ENCODE results near the gene MRO. TPM values are rescaled to one million over a fixed set of nuclear protein-coding genes. Genes with fewer than 3 reads are reported as not detected.

Gene MRO
- total RNA-seq, 2 donors from 2014 or later = 2.1 to 2.6 TPM

GRCh38 chr18:50792885-50793284 lies 26.9 kb downstream of the MRO start:
- no peak for DNase-seq (ENCODE audit: low spot score)
- Histone ChIP-seq H3K36me3 (no peaks in the 10 kb centered on the region), H3K4me1 (no peaks in the 10 kb centered on the region), H3K9me3 (no peaks in the 10 kb centered on the region), H3K27me3 (no peaks in the 10 kb centered on the region), H3K4me3 (no peak overlapping the region), H3K27ac (no peak overlapping the region)
- TF ChIP-seq CTCF (IDR thresholded peaks at IDR 0.05) = no peak

DNA sequence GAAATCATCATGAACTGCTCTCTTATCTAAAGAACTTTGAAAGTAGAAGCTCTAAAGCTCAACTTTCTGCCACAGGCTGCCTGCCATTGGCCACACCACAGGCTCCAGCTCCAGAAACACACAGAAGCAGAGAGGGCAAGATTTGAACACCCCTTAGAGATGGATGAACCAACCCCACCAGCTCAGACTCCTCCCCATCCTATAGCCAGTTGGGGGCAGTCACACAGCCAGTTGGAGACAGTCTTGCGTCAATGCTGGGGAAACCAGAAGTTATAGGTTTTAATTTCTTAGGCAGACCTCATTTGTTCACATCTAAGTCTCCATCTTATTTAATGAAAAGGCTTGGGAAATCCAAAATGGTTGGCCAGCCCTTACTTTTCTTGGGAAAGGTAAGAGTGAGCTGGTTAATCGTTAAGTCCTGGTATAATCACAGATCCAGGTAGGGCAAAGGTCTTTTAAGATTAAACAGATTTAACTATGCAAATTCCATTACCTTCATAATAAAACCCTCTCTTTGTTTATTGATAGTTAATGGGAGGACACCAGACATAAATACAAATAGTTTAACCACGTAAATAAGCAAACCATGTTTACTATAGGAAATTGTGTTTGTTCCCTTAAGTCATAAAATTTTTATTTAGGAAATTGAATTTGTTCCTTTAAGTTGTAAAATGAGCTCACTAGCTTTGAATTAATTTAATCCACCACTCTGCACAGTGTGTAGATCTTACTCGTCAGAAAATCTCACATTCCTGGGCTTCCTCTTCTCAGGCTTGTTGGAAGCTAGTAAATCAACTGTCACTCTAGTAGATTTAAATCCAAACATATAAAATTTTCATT lies 28.0 kb downstream of the MRO start:
- no peaks in the 10 kb centered on the region for H3K36me3 ChIP-seq
- DNase-seq (ENCODE audit: low spot score) = no peak

GRCh38 chr18:50790948-50791347 lies 28.9 kb downstream of the MRO start:
- Histone ChIP-seq H3K4me1 (no peaks in the 10 kb centered on the region), H3K4me3 (no peak overlapping the region), H3K36me3 (no peaks in the 10 kb centered on the region), H3K27me3 (no peaks in the 10 kb centered on the region), H3K9me3 (no peaks in the 10 kb centered on the region), H3K27ac (no peak overlapping the region)
- no peak for TF ChIP-seq CTCF (IDR thresholded peaks at IDR 0.05)
- no peak for DNase-seq (ENCODE audit: low spot score)

More for the DNA sequence above, 28.0 kb downstream of the MRO start:
- H3K4me1 ChIP-seq = no peaks in the 10 kb centered on the region
- no peak for TF ChIP-seq CTCF (IDR thresholded peaks at IDR 0.05)
- H3K27ac ChIP-seq = no peak overlapping the region
- no peak overlapping the region for H3K4me3 ChIP-seq
- no peaks in the 10 kb centered on the region for H3K9me3 ChIP-seq
- H3K27me3 ChIP-seq = no peaks in the 10 kb centered on the region

GRCh38 chr18:50790241-50790640 lies 29.6 kb downstream of the MRO start:
- Histone ChIP-seq H3K27me3 (no peaks in the 10 kb centered on the region), H3K9me3 (no peaks in the 10 kb centered on the region), H3K36me3 (no peaks in the 10 kb centered on the region), H3K4me1 (no peaks in the 10 kb centered on the region), H3K27ac (no peak overlapping the region), H3K4me3 (no peak overlapping the region)
- no peak for TF ChIP-seq CTCF (IDR thresholded peaks at IDR 0.05)
- DNase-seq (ENCODE audit: low spot score) = no peak

DNA sequence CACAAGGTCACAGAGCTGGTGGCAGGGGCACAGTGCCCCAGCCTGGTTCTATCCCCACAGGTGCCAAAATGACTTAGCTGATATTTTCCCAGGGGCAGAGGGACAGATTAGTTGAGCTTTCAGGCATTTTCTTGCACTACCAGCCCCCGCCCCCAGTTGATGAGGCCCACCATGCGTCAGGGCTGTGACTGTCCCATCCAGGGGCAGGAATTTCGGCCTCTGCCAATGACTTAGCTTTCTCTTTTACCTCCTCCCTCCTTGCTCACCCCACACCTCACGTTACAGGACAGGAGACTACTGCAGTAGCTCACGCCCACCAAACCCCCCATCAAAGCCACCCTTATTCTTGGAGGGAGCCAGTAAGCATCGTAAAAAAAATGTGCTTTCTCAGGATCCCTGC lies 31.5 kb downstream of the MRO start:
- no peaks in the 10 kb centered on the region for H3K27me3 ChIP-seq
- TF ChIP-seq CTCF (IDR thresholded peaks at IDR 0.05) = no peak
- H3K27ac ChIP-seq = no peak overlapping the region
- no peaks in the 10 kb centered on the region for H3K9me3 ChIP-seq
- DNase-seq (ENCODE audit: low spot score) = no peak
- no peaks in the 10 kb centered on the region for H3K4me1 ChIP-seq
- no peaks in the 10 kb centered on the region for H3K36me3 ChIP-seq
- no peak overlapping the region for H3K4me3 ChIP-seq

GRCh38 chr18:50786864-50787263 lies 33.0 kb downstream of the MRO start:
- Histone ChIP-seq H3K27ac (no peak overlapping the region), H3K4me3 (no peak overlapping the region), H3K27me3 (no peaks in the 10 kb centered on the region), H3K9me3 (no peaks in the 10 kb centered on the region), H3K4me1 (no peaks in the 10 kb centered on the region), H3K36me3 (no peaks in the 10 kb centered on the region)
- DNase-seq (ENCODE audit: low spot score) = no peak
- TF ChIP-seq CTCF (IDR thresholded peaks at IDR 0.05) = no peak
